HFFc6 (cell line): ENCODE data around the gene BRD4. TPM values are rescaled to one million over a fixed set of nuclear protein-coding genes. Genes with fewer than 3 reads are reported as not detected.
A peak's percentile ranks its signal among the peaks of the same experiment; 100 is the strongest.

Experiments used
- DNase-seq: peaks from one replicate; pipeline ENCODE4 v3.0.0-alpha.2; 2018
- H3K27ac Mint-ChIP-seq: 2 replicates; pipeline ENCODE4 v1.8.0; 2020; ENCODE audit warnings: mild to moderate bottlenecking, mixed read lengths
- H3K27me3 Mint-ChIP-seq: 2 replicates; pipeline ENCODE4 v1.8.0; 2021; ENCODE audit warnings: mild to moderate bottlenecking, moderate library complexity, mixed read lengths; ENCODE audit not compliant: insufficient read depth
- H3K36me3 Mint-ChIP-seq: 2 replicates; pipeline ENCODE4 v1.8.0; 2021; ENCODE audit warnings: low read depth, mixed read lengths
- H3K4me1 Mint-ChIP-seq: 2 replicates; pipeline ENCODE4 v1.8.0; 2020; ENCODE audit warnings: low read depth, mixed read lengths
- H3K4me3 Mint-ChIP-seq: 2 replicates; pipeline ENCODE4 v1.8.0; 2020; ENCODE audit warnings: mild to moderate bottlenecking, moderate library complexity, mixed read lengths
- H3K9me3 Mint-ChIP-seq: 2 replicates; pipeline ENCODE4 v1.8.0; 2020; ENCODE audit warnings: mild to moderate bottlenecking, mixed read lengths
- CTCF ChIP-seq: fragments of 200-600 bp; sonication (generic); IDR thresholded peaks from 2 replicates; pipeline ENCODE4 v1.5.0; 2021; ENCODE audit warnings: antibody characterized with exemption, mild to moderate bottlenecking
- total RNA-seq, 6 experiments: library from RNA; stranded (reverse); fragmentation: NEBNext Ultra II Directional; extraction: Animal tissue kit (Norgen Biotek cat#: 25700); gene quantifications; 2 replicates in 1 of 6; 3 replicates in 5 of 6; pipeline ENCODE4 v1.2.3, GENCODE V29; 2021

The BRD4 gene
- total RNA-seq, 6 experiments from 2014 or later = 74.9 to 85.2 (median 81.5) TPM

GRCh38 chr19:15299568-15300409 lies 32.5 kb downstream of the BRD4 start:
- DNase-seq = peak; percentile 88
- peaks cover 15% of the 10 kb centered on the region for H3K36me3 Mint-ChIP-seq
- H3K4me1 Mint-ChIP-seq = peaks cover 90% of the 10 kb centered on the region
- H3K9me3 Mint-ChIP-seq = no peaks in the 10 kb centered on the region
- H3K27me3 Mint-ChIP-seq = peaks cover 2% of the 10 kb centered on the region; the same call in 1 of the 2 replicates
- H3K4me3 Mint-ChIP-seq = peak overlapping the region; percentile 59
- no peak for TF ChIP-seq CTCF
- peak overlapping the region; percentile 98 for H3K27ac Mint-ChIP-seq

DNA sequence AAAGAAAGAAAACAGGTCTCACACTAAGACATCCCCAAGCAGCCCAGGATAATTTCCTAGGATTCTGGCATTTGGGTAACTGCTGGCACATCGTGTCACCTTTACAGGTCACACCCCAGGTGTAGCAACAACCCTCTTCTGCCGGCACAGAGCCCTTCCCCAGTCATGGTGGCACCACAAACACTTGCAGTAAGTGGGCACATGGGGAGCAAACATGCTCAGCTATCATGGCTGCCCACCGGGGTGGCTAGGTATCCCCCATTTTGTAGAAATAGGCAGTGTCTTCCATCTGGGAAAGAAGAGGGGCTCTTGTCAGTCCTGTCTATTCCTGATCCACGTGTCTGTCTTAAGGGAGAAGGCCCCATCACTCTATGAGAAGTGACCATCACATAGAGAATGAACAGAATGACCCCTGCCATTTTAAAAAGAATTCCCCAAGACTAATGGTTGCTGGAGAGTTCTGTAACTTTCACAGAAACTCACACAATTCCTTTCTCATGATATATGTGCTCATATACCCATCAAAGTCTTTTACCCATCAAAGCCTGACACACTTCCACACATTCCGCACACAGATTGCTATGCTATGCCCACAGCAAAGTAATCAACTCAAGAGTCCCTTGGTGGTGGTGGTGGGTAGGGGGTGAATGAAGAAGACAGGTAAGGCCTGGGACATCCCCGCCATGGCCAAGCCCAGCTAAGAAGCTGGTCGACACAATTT lies 33.3 kb downstream of the BRD4 start:
- H3K27ac Mint-ChIP-seq = peak overlapping the region; percentile 98
- peak overlapping the region; percentile 59 for H3K4me3 Mint-ChIP-seq
- no peaks in the 10 kb centered on the region for H3K9me3 Mint-ChIP-seq

GRCh38 chr19:15297416-15298224 lies 34.7 kb downstream of the BRD4 start:
- H3K4me1 Mint-ChIP-seq = peaks cover 88% of the 10 kb centered on the region
- H3K27me3 Mint-ChIP-seq = peaks cover 2% of the 10 kb centered on the region; the same call in 1 of the 2 replicates
- H3K36me3 Mint-ChIP-seq = peaks cover 11% of the 10 kb centered on the region; the same call in 1 of the 2 replicates
- peak overlapping the region; percentile 76 for H3K4me3 Mint-ChIP-seq
- H3K27ac Mint-ChIP-seq = peak overlapping the region; percentile 98
- TF ChIP-seq CTCF = peak; percentile 62
- H3K9me3 Mint-ChIP-seq = no peaks in the 10 kb centered on the region
- DNase-seq = peak; percentile 74

More for the DNA sequence above, 33.3 kb downstream of the BRD4 start:
- Mint-ChIP-seq H3K4me1 (peaks cover 90% of the 10 kb centered on the region), H3K36me3 (peaks cover 11% of the 10 kb centered on the region; the same call in 1 of the 2 replicates), H3K27me3 (peaks cover 2% of the 10 kb centered on the region; the same call in 1 of the 2 replicates)
- no peak for DNase-seq
- no peak for TF ChIP-seq CTCF

DNA sequence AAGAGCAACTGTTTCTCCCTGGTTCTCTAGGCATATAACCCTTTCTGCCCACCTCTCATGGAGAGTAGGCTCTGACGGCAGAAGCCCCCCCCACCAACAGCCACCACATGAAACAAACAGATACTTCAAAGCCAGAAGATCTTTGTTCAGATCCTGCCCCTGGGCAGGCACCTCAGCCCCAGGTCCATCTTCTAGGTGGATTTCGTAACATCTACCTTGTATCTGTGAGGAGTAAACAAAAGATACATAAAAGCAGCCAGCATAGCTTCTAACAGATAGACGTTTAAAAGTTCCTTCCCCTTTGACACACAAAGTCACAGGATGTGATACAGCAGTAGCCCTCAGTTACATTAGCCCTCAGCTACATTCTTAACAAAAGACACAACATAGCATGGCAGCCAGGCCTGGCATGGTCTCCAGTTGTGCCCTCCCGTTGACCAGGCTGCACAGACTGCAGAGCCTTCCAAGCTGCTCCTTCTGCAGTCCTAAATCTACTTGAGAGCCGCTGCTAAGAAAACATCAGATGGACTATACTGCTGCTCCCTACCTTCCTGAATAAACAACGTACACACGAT lies 35.4 kb downstream of the BRD4 start:
- DNase-seq = no peak
- Mint-ChIP-seq H3K4me3 (peak overlapping the region; percentile 76), H3K27me3 (peaks cover 2% of the 10 kb centered on the region; the same call in 1 of the 2 replicates), H3K27ac (peak overlapping the region; percentile 98), H3K36me3 (peaks cover 11% of the 10 kb centered on the region; the same call in 1 of the 2 replicates), H3K9me3 (no peaks in the 10 kb centered on the region), H3K4me1 (peaks cover 88% of the 10 kb centered on the region)
- TF ChIP-seq CTCF = no peak

GRCh38 chr19:15296353-15296752 lies 36.0 kb downstream of the BRD4 start:
- peak overlapping the region; percentile 76 for H3K4me3 Mint-ChIP-seq
- peaks cover 11% of the 10 kb centered on the region; the same call in 1 of the 2 replicates for H3K36me3 Mint-ChIP-seq
- H3K27ac Mint-ChIP-seq = peak overlapping the region; percentile 98
- H3K4me1 Mint-ChIP-seq = peaks cover 94% of the 10 kb centered on the region
- no peaks in the 10 kb centered on the region for H3K9me3 Mint-ChIP-seq
- H3K27me3 Mint-ChIP-seq = peaks cover 2% of the 10 kb centered on the region; the same call in 1 of the 2 replicates
- DNase-seq = no peak
- TF ChIP-seq CTCF = no peak
